Fibroblast of lung (primary cell): ENCODE measurements around the gene VWA8. TPM values are rescaled to one million over a fixed set of nuclear protein-coding genes. Genes with fewer than 3 reads are reported as not detected.

ENCODE experiments used
- DNase-seq, 2 donors: peaks; one replicate each; pipeline versions ENCODE4 v3.0.0 to v3.0.0-alpha.2; 2010; ENCODE audit warnings: low read depth in 2 of 2
- H2AFZ ChIP-seq: 2 replicates; pipeline ENCODE4 v1.5.1; 2012; ENCODE audit warnings: low read length, control low read depth, inconsistent platforms
- H3K27ac ChIP-seq: 2 replicates; pipeline ENCODE4 v1.5.1; 2011; ENCODE audit warnings: low read length, control low read depth; ENCODE audit not compliant: insufficient read depth
- H3K27me3 ChIP-seq: 2 replicates; pipeline ENCODE4 v1.5.1; 2011; ENCODE audit warnings: mild to moderate bottlenecking, low read length; ENCODE audit not compliant: control insufficient read depth, insufficient read depth
- H3K36me3 ChIP-seq: 2 replicates; pipeline ENCODE4 v1.5.1; 2011; ENCODE audit warnings: low read length; ENCODE audit not compliant: control insufficient read depth, insufficient read depth
- H3K4me1 ChIP-seq: 2 replicates; pipeline ENCODE4 v1.5.1; 2011; ENCODE audit warnings: low read length; ENCODE audit not compliant: control insufficient read depth, insufficient read depth; ENCODE audit errors: extremely low read depth
- H3K4me2 ChIP-seq: 2 replicates; pipeline ENCODE4 v1.5.1; 2011; ENCODE audit warnings: low read length, control low read depth; ENCODE audit not compliant: insufficient read depth; ENCODE audit errors: extremely low read depth
- H3K4me3 ChIP-seq, 4 experiments: fragments of 200-600 bp in 1 of 4; sonication (generic) in 1 of 4; replicated peaks in 1 of 4; 2 replicates each; pipeline ENCODE4 v1.5.1; 2011 to 2016; ENCODE audit warnings: low read length in 4 of 4, low read depth in 3 of 4, mild to moderate bottlenecking in 3 of 4, control low read depth in 2 of 4, inconsistent platforms in 1 of 4, mixed read lengths in 1 of 4; ENCODE audit not compliant: insufficient read depth in 1 of 4; ENCODE audit errors: control extremely low read depth in 1 of 4
- H3K79me2 ChIP-seq: 2 replicates; pipeline ENCODE4 v1.5.1; 2012; ENCODE audit warnings: mild to moderate bottlenecking, low read length, inconsistent platforms; ENCODE audit not compliant: control insufficient read depth, insufficient read depth
- H3K9ac ChIP-seq: 2 replicates; pipeline ENCODE4 v1.5.1; 2011; ENCODE audit warnings: mild to moderate bottlenecking, low read length, control low read depth; ENCODE audit not compliant: insufficient read depth
- H3K9me3 ChIP-seq: 2 replicates; pipeline ENCODE4 v1.5.1; 2012; ENCODE audit warnings: low read depth, low read length; ENCODE audit not compliant: control insufficient read depth, insufficient read depth
- H4K20me1 ChIP-seq: 2 replicates; pipeline ENCODE4 v1.5.1; 2011; ENCODE audit warnings: low read length; ENCODE audit not compliant: control insufficient read depth, insufficient read depth; ENCODE audit errors: extremely low read depth
- CTCF ChIP-seq, 2 donors: IDR thresholded peaks in 1 of 2; conservative IDR thresholded peaks in 1 of 2; 1 replicate in 1 of 2; 2 replicates in 1 of 2; pipeline ENCODE4 v1.5.1; 2011 to 2012; ENCODE audit warnings: low read length in 2 of 2, control low read depth in 1 of 2, inconsistent platforms in 1 of 2, low read depth in 1 of 2, mild to moderate bottlenecking in 1 of 2
- EZH2 ChIP-seq: IDR thresholded peaks from 2 replicates; pipeline ENCODE4 v1.5.1; 2012; ENCODE audit warnings: low read length, control low read depth, mild to moderate bottlenecking; ENCODE audit errors: missing control alignments
- polyA plus RNA-seq, 2 donors: library from polyadenylated mRNA; depleted of rRNA in 1 of 2; stranded (reverse) in 1 of 2; unstranded in 1 of 2; fragments of >200 nt; gene quantifications; 2 replicates each; pipeline ENCODE4 v1.2.1, GENCODE V29; 2011 to 2012; ENCODE audit warnings: missing spikeins in 1 of 2
- total RNA-seq: library from RNA; depleted of rRNA; stranded (reverse); fragments of >200 nt; gene quantifications from 2 replicates; pipeline ENCODE4 v1.2.1, GENCODE V29; 2014

VWA8 gene
- total and polyA plus RNA-seq, 2 donors (not counting 1 experiment from before 2014, with no cell fraction given): 12.6 to 29.9 TPM

- no peak for DNase-seq
- Histone ChIP-seq H4K20me1 (no peaks in the 10 kb centered on the region), H3K9ac (no peak overlapping the region), H3K4me1 (no peaks in the 10 kb centered on the region), H3K27ac (no peak overlapping the region), H3K4me3 (no peak overlapping the region), H2AFZ (no peak overlapping the region), H3K9me3 (no peaks in the 10 kb centered on the region), H3K27me3 (no peaks in the 10 kb centered on the region), H3K36me3 (no peaks in the 10 kb centered on the region), H3K79me2 (no peaks in the 10 kb centered on the region), H3K4me2 (no peak overlapping the region)
- TF ChIP-seq EZH2 (no peak), CTCF (conservative IDR thresholded peaks at IDR 0.05 in 1 of 2, IDR thresholded peaks at IDR 0.05 in 1 of 2; ENCODE audit: low read depth in 1 of 2, low read length in 2 of 2) (no peak)
Measured at GRCh38 chr13:41766439-41766838, 194.5 kb downstream of the VWA8 start.

- TF ChIP-seq CTCF (conservative IDR thresholded peaks at IDR 0.05 in 1 of 2, IDR thresholded peaks at IDR 0.05 in 1 of 2; ENCODE audit: low read depth in 1 of 2, low read length in 2 of 2) (no peak), EZH2 (no peak)
- Histone ChIP-seq H3K79me2 (no peaks in the 10 kb centered on the region), H2AFZ (no peak overlapping the region), H4K20me1 (no peaks in the 10 kb centered on the region), H3K27ac (no peak overlapping the region), H3K36me3 (no peaks in the 10 kb centered on the region), H3K4me3 (no peak overlapping the region), H3K9ac (no peak overlapping the region), H3K9me3 (no peaks in the 10 kb centered on the region), H3K4me1 (no peaks in the 10 kb centered on the region), H3K4me2 (no peak overlapping the region), H3K27me3 (no peaks in the 10 kb centered on the region)
- no peak for DNase-seq
Measured at GRCh38 chr13:41765813-41766212, 195.1 kb downstream of the VWA8 start.

GRCh38 chr13:41765020-41765419, 195.9 kb downstream of the VWA8 start:
- H3K79me2 ChIP-seq: no peaks in the 10 kb centered on the region
- H3K27me3 ChIP-seq: no peaks in the 10 kb centered on the region
- no peaks in the 10 kb centered on the region for H3K9me3 ChIP-seq
- no peaks in the 10 kb centered on the region for H3K36me3 ChIP-seq
- H4K20me1 ChIP-seq: no peaks in the 10 kb centered on the region
- H2AFZ ChIP-seq: no peak overlapping the region
- H3K9ac ChIP-seq: no peak overlapping the region
- H3K27ac ChIP-seq: no peak overlapping the region
- H3K4me3 ChIP-seq: no peak overlapping the region
- H3K4me2 ChIP-seq: no peak overlapping the region
- no peaks in the 10 kb centered on the region for H3K4me1 ChIP-seq
- TF ChIP-seq EZH2 (no peak), CTCF (conservative IDR thresholded peaks at IDR 0.05 in 1 of 2, IDR thresholded peaks at IDR 0.05 in 1 of 2; ENCODE audit: low read depth in 1 of 2, low read length in 2 of 2) (no peak)
- no peak for DNase-seq
